ENCODE data around the gene USPL1.

- TF ChIP-seq CTCF (IDR thresholded peaks at IDR 0.05) (no peak), POLR2A (IDR thresholded peaks at IDR 0.05) (no peak), POLR2AphosphoS5 (IDR thresholded peaks at IDR 0.05) (no peak)
Measured at GRCh38 chr13:30687601-30688000, 69.9 kb downstream of the USPL1 start.
